KMS-11 (cell line): ENCODE measurements around the gene AGAP1.

Experiments used
- H2AFZ ChIP-seq: fragments of 200-600 bp; sonication (generic); 2 replicates; pipeline ENCODE4 v1.6.1; 2016; ENCODE audit warnings: antibody characterized with exemption, mixed run types, low read depth
- H3K27ac ChIP-seq: fragments of 200-600 bp; sonication (generic); 2 replicates; pipeline ENCODE4 v1.6.1; 2016; ENCODE audit warnings: mild to moderate bottlenecking, mixed run types
- H3K27me3 ChIP-seq: fragments of 200-600 bp; sonication (generic); 2 replicates; pipeline ENCODE4 v1.6.1; 2017; ENCODE audit warnings: mild to moderate bottlenecking, low read depth, mixed run types, moderate library complexity; ENCODE audit not compliant: insufficient read depth
- H3K36me3 ChIP-seq: fragments of 200-600 bp; sonication (generic); 2 replicates; pipeline ENCODE4 v1.6.1; 2017; ENCODE audit warnings: mild to moderate bottlenecking, mixed run types; ENCODE audit not compliant: insufficient read depth
- H3K4me1 ChIP-seq: fragments of 200-600 bp; sonication (generic); 2 replicates; pipeline ENCODE4 v1.6.1; 2016; ENCODE audit warnings: mild to moderate bottlenecking, low read depth, mixed run types; ENCODE audit not compliant: poor library complexity, severe bottlenecking
- H3K4me2 ChIP-seq: fragments of 200-600 bp; sonication (generic); 2 replicates; pipeline ENCODE4 v1.7.0; 2016; ENCODE audit warnings: mild to moderate bottlenecking, mixed run types
- H3K4me3 ChIP-seq: fragments of 200-600 bp; sonication (generic); IDR thresholded peaks from 2 replicates; pipeline ENCODE4 v1.6.1; 2017; ENCODE audit warnings: low read depth, low read length, mixed read lengths; ENCODE audit not compliant: insufficient read depth
- H3K79me2 ChIP-seq: fragments of 200-600 bp; sonication (generic); 2 replicates; pipeline ENCODE4 v1.6.1; 2016; ENCODE audit warnings: low read depth, mixed run types; ENCODE audit not compliant: insufficient read depth
- H3K9ac ChIP-seq: fragments of 200-600 bp; sonication (generic); 2 replicates; pipeline ENCODE4 v1.6.1; 2016; ENCODE audit warnings: mild to moderate bottlenecking, mixed run types
- H4K20me1 ChIP-seq: fragments of 200-600 bp; sonication (generic); 2 replicates; pipeline ENCODE4 v1.6.1; 2016; ENCODE audit warnings: mild to moderate bottlenecking, mixed run types; ENCODE audit not compliant: insufficient read depth
- TF ChIP-seq, protein P1 (sequence below): fragments of 200-600 bp; sonication (generic); conservative IDR thresholded peaks from 2 replicates; pipeline ENCODE4 v1.6.1; 2017; ENCODE audit warnings: low read depth, mild to moderate bottlenecking, antibody characterized with exemption, low read length, moderate library complexity, mixed read lengths

AGAP1 gene

DNA sequence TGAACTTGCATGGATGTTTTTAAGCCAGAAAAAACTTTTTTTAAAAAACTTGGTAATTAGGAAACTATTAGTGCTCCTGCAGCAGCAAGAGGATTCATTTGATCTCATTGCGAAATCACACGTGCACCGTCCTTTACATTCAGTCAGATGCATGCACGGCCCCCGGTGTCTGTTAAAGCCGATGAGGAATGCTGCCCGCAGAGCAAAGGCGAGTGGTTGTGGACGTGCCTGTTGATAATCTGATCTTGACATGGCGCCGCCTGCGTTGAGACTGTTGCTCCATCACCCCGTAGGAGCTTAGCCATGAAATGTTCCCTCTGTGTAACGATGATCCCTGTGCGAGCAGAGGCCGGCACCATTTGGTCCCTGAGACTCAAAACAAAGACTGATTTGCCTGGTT lies 374.4 kb downstream of the AGAP1 start:
- H3K36me3 ChIP-seq, result no peaks in the 10 kb centered on the region
- no peak overlapping the region for H3K9ac ChIP-seq
- H4K20me1 ChIP-seq, result no peaks in the 10 kb centered on the region
- H3K4me3 ChIP-seq, result no peak overlapping the region
- no peak overlapping the region for H2AFZ ChIP-seq
- no peak overlapping the region for H3K27ac ChIP-seq
- TF ChIP-seq, protein P1, sequence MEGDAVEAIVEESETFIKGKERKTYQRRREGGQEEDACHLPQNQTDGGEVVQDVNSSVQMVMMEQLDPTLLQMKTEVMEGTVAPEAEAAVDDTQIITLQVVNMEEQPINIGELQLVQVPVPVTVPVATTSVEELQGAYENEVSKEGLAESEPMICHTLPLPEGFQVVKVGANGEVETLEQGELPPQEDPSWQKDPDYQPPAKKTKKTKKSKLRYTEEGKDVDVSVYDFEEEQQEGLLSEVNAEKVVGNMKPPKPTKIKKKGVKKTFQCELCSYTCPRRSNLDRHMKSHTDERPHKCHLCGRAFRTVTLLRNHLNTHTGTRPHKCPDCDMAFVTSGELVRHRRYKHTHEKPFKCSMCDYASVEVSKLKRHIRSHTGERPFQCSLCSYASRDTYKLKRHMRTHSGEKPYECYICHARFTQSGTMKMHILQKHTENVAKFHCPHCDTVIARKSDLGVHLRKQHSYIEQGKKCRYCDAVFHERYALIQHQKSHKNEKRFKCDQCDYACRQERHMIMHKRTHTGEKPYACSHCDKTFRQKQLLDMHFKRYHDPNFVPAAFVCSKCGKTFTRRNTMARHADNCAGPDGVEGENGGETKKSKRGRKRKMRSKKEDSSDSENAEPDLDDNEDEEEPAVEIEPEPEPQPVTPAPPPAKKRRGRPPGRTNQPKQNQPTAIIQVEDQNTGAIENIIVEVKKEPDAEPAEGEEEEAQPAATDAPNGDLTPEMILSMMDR, result no peak
- H3K4me2 ChIP-seq, result no peak overlapping the region
- no peaks in the 10 kb centered on the region for H3K27me3 ChIP-seq
- no peaks in the 10 kb centered on the region for H3K79me2 ChIP-seq
- no peaks in the 10 kb centered on the region for H3K4me1 ChIP-seq

DNA sequence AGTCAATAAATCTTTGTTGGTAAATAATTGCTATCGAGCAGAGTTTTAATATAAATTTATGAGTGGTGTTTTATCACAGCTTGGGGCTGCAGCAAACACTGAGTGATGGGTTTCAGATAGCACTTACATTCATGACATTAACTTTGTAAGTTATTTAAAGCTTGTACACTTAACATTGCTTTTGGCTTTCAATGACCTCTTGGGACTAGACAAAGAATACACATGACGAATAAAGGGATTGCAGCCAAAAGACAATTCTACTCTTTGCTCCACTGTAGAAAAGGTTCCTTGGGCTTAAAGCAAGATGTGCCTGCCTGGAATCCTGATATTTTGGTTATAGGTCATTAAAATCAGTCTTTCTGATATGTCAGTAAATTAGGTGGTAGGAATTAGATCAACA lies 374.8 kb downstream of the AGAP1 start:
- Histone ChIP-seq H3K4me1 (no peaks in the 10 kb centered on the region), H4K20me1 (no peaks in the 10 kb centered on the region), H3K4me3 (no peak overlapping the region), H3K36me3 (no peaks in the 10 kb centered on the region), H2AFZ (no peak overlapping the region), H3K4me2 (no peak overlapping the region), H3K79me2 (no peaks in the 10 kb centered on the region), H3K27me3 (no peaks in the 10 kb centered on the region), H3K9ac (no peak overlapping the region), H3K27ac (no peak overlapping the region)
- TF ChIP-seq, protein P1, result no peak

DNA sequence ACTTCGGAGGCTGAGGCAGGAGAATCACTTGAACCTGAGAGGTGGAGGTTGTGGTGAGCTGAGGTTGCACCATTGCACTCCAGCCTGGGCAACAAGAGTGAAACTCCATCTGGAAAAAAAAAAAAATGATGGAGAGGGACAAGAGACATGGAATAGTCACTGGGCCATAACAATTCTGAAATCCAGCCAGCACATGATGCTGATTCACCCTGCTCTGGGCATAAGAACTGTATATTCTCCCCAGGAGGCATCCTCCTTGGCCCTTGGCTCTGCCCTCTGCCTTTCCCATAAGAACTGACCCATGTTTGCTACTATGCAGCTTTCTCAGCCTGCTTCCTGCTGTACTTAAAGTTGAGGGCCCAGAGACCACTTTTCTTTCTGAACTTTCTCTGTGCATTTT lies 376.7 kb downstream of the AGAP1 start:
- no peaks in the 10 kb centered on the region for H3K79me2 ChIP-seq
- no peaks in the 10 kb centered on the region for H3K36me3 ChIP-seq
- no peak overlapping the region for H3K27ac ChIP-seq
- no peak overlapping the region for H3K9ac ChIP-seq
- no peaks in the 10 kb centered on the region for H3K4me1 ChIP-seq
- TF ChIP-seq, protein P1, result no peak
- H4K20me1 ChIP-seq, result no peaks in the 10 kb centered on the region
- H3K4me2 ChIP-seq, result no peak overlapping the region
- no peaks in the 10 kb centered on the region for H3K27me3 ChIP-seq
- no peak overlapping the region for H2AFZ ChIP-seq
- H3K4me3 ChIP-seq, result no peak overlapping the region

DNA sequence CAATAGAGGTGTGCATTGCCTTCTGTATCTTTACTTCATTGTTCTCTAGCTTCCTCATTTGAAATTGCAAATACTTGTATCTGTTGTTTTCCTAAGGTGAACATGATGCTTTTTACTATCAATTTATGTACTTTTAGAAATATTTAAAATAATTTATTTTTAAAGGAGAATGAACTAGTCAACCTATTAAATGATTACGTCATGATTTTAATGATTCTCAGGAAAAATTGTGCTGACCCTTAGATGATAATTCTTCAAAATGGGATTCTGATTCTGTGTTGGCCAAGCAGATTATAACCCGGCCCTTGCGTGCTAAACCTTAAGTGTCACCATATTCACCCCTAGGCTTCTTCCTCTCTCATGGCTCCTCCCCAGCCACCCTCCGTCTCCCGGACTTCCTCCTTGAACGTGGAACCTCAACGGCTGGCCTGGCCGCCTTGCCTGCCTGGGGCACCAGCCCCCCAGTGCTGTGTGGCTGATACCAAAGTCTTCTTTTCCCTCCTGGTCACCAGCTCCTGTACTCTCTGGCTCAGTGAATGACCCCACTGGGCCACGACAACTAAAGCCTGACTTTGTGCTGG lies 382.3 kb downstream of the AGAP1 start:
- no peaks in the 10 kb centered on the region for H3K79me2 ChIP-seq
- no peaks in the 10 kb centered on the region for H4K20me1 ChIP-seq
- H3K4me1 ChIP-seq, result no peaks in the 10 kb centered on the region
- no peak overlapping the region for H3K9ac ChIP-seq
- H3K27ac ChIP-seq, result no peak overlapping the region
- H3K4me3 ChIP-seq, result no peak overlapping the region
- no peaks in the 10 kb centered on the region for H3K36me3 ChIP-seq
- TF ChIP-seq, protein P1, result no peak
- H2AFZ ChIP-seq, result no peak overlapping the region
- H3K27me3 ChIP-seq, result no peaks in the 10 kb centered on the region
- H3K4me2 ChIP-seq, result no peak overlapping the region
